Ascending aorta (tissue), 2 donors: ENCODE results near the gene KCNQ1. TPM values are rescaled to one million over a fixed set of nuclear protein-coding genes. Genes with fewer than 3 reads are reported as not detected.

ENCODE experiments used
- DNase-seq, 2 donors: peaks; one replicate each; pipeline ENCODE4 v3.0.0-alpha.2; 2019; ENCODE audit warnings: low spot score in 2 of 2
- H3K27ac ChIP-seq, 2 donors: fragments of 200-600 bp; sonication (generic); one replicate each; pipeline ENCODE4 v1.5.1; 2016 to 2017; ENCODE audit warnings: mild to moderate bottlenecking in 1 of 2
- H3K27me3 ChIP-seq: fragments of 200-600 bp; sonication (generic); one replicate; pipeline ENCODE4 v1.5.1; 2017
- H3K36me3 ChIP-seq, 2 donors: fragments of 200-600 bp; sonication (generic); one replicate each; pipeline ENCODE4 v1.5.1; 2016
- H3K4me1 ChIP-seq, 2 donors: fragments of 200-600 bp; sonication (generic); one replicate each; pipeline ENCODE4 v1.5.1; 2016 to 2017; ENCODE audit warnings: mild to moderate bottlenecking in 1 of 2
- H3K4me3 ChIP-seq, 2 donors: fragments of 200-600 bp; sonication (generic); one replicate each; pipeline ENCODE4 v1.5.1; 2016 to 2017; ENCODE audit warnings: mild to moderate bottlenecking in 1 of 2
- H3K9me3 ChIP-seq, 2 donors: fragments of 200-600 bp; sonication (generic); one replicate each; pipeline ENCODE4 v1.5.1; 2016
- CTCF ChIP-seq, 3 experiments: fragments of 200-600 bp in 2 of 3; fragments of 450-650 bp in 1 of 3; sonication (generic) in 2 of 3; IDR thresholded peaks; one replicate each; pipeline ENCODE4 v1.5.1; 2016 to 2019; ENCODE audit warnings: antibody characterized with exemption in 3 of 3, mild to moderate bottlenecking in 1 of 3, moderate library complexity in 1 of 3
- intact Hi-C: fragments of 100-400 bp; cut with DNase I; formaldehyde crosslinking; loops from one replicate; pipeline ENCODE4 v1.15.1; 2023
- total RNA-seq: library from RNA; depleted of rRNA; stranded (reverse); fragments of >200 nt; gene quantifications from one replicate; pipeline ENCODE4 v1.1.0, GENCODE V29; 2016

Gene KCNQ1
- total RNA-seq, 1 donor from 2014 or later: 2.3 TPM

GRCh38 chr11:2462986-2463765, 18.4 kb downstream of the KCNQ1 start:
- TF ChIP-seq CTCF (IDR thresholded peaks at IDR 0.05): no peak
- intact Hi-C loops: no loop called here
- Histone ChIP-seq H3K27me3 (no peaks in the 10 kb centered on the region), H3K4me1 (no peaks in the 10 kb centered on the region), H3K36me3 (no peaks in the 10 kb centered on the region), H3K4me3 (no peak overlapping the region), H3K27ac (no peak overlapping the region), H3K9me3 (no peaks in the 10 kb centered on the region)
- DNase-seq: no peak

GRCh38 chr11:2463766-2464277, 19.0 kb downstream of the KCNQ1 start:
- intact Hi-C loops: no loop called here
- Histone ChIP-seq H3K9me3 (no peaks in the 10 kb centered on the region), H3K4me1 (no peaks in the 10 kb centered on the region), H3K4me3 (no peak overlapping the region), H3K27me3 (no peaks in the 10 kb centered on the region), H3K36me3 (no peaks in the 10 kb centered on the region), H3K27ac (no peak overlapping the region)
- TF ChIP-seq CTCF (IDR thresholded peaks at IDR 0.05): no peak
- no peak for DNase-seq

- Histone ChIP-seq H3K36me3 (no peaks in the 10 kb centered on the region), H3K4me3 (no peak overlapping the region), H3K27ac (no peak overlapping the region), H3K4me1 (no peaks in the 10 kb centered on the region), H3K9me3 (no peaks in the 10 kb centered on the region), H3K27me3 (no peaks in the 10 kb centered on the region)
- no peak for TF ChIP-seq CTCF (IDR thresholded peaks at IDR 0.05)
- DNase-seq: no peak
- intact Hi-C loops: no loop called here
Observed at GRCh38 chr11:2464451-2465165, 19.8 kb downstream of the KCNQ1 start.

GRCh38 chr11:2465202-2466068, 20.6 kb downstream of the KCNQ1 start:
- Histone ChIP-seq H3K9me3 (no peaks in the 10 kb centered on the region), H3K27me3 (no peaks in the 10 kb centered on the region), H3K27ac (no peak overlapping the region), H3K36me3 (no peaks in the 10 kb centered on the region), H3K4me1 (no peaks in the 10 kb centered on the region), H3K4me3 (no peak overlapping the region)
- TF ChIP-seq CTCF (IDR thresholded peaks at IDR 0.05): no peak
- intact Hi-C loops: no loop called here
- peak in 1 of 2 donors; percentile 50 for DNase-seq

GRCh38 chr11:2466069-2466801, 21.4 kb downstream of the KCNQ1 start:
- Histone ChIP-seq H3K27me3 (no peaks in the 10 kb centered on the region), H3K27ac (no peak overlapping the region), H3K9me3 (no peaks in the 10 kb centered on the region), H3K36me3 (no peaks in the 10 kb centered on the region), H3K4me3 (no peak overlapping the region), H3K4me1 (no peaks in the 10 kb centered on the region)
- DNase-seq: peak in 1 of 2 donors; percentile 37
- no peak for TF ChIP-seq CTCF (IDR thresholded peaks at IDR 0.05)
- intact Hi-C loops: no loop called here
